ENCODE results near the gene POLR2L. TPM values are rescaled to one million over a fixed set of nuclear protein-coding genes. Genes with fewer than 3 reads are reported as not detected.
A peak's percentile ranks its signal among the peaks of the same experiment; 100 is the strongest.

Gene POLR2L
- total and polyA plus RNA-seq, 2 of the 13 experiments (the other 11 are each of a cell fraction or from before 2014, with no cell fraction given) = 104 to 114 TPM

DNA sequence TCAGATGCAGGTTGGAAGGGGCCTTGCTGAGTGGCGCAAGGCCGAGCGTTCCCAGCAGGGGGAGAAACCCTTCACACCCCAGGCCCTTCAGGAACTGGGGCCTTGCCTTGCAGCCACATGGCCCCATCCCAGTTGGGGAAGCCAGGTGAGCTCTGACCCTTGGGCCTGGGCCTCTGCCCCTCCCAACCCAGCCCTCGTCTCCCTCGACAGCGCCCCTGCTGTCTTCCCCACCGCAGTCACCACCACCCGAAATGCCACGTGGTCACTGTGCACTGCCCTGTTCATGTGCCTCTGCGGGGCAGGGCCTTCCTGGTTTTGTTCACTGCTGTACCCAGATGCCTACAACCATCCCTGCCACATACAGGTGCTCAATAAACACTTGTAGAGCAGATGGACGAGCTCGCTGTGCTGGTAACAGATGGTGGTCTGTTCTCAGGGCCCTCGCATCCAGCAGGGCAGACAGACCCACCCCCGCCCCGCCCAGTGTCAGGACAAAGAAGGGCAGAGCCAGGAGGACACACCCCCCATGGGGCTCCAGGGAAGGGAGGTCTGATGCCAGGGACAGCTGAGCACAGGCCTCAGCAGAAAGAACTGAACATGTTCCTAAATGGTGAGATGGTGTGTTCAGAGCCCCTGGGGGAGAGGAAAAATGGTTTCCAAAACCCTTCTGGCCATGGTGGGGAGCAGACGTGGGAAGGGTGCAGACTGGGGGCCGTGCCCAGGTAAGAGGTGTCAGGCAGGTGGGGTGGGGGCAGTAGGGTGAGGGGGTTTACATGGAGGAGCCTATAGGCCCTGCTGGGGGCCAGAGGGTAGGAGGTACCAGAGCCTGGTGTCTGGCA lies 3.7 kb downstream of the POLR2L start (continued):
- TF ChIP-seq, protein P1, sequence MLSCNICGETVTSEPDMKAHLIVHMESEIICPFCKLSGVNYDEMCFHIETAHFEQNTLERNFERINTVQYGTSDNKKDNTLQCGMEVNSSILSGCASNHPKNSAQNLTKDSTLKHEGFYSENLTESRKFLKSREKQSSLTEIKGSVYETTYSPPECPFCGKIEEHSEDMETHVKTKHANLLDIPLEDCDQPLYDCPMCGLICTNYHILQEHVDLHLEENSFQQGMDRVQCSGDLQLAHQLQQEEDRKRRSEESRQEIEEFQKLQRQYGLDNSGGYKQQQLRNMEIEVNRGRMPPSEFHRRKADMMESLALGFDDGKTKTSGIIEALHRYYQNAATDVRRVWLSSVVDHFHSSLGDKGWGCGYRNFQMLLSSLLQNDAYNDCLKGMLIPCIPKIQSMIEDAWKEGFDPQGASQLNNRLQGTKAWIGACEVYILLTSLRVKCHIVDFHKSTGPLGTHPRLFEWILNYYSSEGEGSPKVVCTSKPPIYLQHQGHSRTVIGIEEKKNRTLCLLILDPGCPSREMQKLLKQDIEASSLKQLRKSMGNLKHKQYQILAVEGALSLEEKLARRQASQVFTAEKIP (CRISPR knock-in tag; IDR thresholded peaks at IDR 0.05; ENCODE audit: borderline replicate concordance) = no peak
- TF ChIP-seq, protein P2, sequence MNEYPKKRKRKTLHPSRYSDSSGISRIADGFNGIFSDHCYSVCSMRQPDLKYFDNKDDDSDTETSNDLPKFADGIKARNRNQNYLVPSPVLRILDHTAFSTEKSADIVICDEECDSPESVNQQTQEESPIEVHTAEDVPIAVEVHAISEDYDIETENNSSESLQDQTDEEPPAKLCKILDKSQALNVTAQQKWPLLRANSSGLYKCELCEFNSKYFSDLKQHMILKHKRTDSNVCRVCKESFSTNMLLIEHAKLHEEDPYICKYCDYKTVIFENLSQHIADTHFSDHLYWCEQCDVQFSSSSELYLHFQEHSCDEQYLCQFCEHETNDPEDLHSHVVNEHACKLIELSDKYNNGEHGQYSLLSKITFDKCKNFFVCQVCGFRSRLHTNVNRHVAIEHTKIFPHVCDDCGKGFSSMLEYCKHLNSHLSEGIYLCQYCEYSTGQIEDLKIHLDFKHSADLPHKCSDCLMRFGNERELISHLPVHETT (CRISPR knock-in tag; conservative IDR thresholded peaks at IDR 0.05) = peak; percentile 65; the same call in 1 of the 2 replicates
- TF ChIP-seq, protein P3, sequence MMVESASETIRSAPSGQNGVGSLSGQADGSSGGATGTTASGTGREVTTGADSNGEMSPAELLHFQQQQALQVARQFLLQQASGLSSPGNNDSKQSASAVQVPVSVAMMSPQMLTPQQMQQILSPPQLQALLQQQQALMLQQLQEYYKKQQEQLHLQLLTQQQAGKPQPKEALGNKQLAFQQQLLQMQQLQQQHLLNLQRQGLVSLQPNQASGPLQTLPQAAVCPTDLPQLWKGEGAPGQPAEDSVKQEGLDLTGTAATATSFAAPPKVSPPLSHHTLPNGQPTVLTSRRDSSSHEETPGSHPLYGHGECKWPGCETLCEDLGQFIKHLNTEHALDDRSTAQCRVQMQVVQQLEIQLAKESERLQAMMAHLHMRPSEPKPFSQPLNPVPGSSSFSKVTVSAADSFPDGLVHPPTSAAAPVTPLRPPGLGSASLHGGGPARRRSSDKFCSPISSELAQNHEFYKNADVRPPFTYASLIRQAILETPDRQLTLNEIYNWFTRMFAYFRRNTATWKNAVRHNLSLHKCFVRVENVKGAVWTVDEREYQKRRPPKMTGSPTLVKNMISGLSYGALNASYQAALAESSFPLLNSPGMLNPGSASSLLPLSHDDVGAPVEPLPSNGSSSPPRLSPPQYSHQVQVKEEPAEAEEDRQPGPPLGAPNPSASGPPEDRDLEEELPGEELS (CRISPR knock-in tag; IDR thresholded peaks at IDR 0.05) = no peak
- TF ChIP-seq, protein P4, sequence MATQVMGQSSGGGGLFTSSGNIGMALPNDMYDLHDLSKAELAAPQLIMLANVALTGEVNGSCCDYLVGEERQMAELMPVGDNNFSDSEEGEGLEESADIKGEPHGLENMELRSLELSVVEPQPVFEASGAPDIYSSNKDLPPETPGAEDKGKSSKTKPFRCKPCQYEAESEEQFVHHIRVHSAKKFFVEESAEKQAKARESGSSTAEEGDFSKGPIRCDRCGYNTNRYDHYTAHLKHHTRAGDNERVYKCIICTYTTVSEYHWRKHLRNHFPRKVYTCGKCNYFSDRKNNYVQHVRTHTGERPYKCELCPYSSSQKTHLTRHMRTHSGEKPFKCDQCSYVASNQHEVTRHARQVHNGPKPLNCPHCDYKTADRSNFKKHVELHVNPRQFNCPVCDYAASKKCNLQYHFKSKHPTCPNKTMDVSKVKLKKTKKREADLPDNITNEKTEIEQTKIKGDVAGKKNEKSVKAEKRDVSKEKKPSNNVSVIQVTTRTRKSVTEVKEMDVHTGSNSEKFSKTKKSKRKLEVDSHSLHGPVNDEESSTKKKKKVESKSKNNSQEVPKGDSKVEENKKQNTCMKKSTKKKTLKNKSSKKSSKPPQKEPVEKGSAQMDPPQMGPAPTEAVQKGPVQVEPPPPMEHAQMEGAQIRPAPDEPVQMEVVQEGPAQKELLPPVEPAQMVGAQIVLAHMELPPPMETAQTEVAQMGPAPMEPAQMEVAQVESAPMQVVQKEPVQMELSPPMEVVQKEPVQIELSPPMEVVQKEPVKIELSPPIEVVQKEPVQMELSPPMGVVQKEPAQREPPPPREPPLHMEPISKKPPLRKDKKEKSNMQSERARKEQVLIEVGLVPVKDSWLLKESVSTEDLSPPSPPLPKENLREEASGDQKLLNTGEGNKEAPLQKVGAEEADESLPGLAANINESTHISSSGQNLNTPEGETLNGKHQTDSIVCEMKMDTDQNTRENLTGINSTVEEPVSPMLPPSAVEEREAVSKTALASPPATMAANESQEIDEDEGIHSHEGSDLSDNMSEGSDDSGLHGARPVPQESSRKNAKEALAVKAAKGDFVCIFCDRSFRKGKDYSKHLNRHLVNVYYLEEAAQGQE (IDR thresholded peaks at IDR 0.05; ENCODE audit: borderline replicate concordance in 1 of 2, low read depth in 1 of 2, low read length in 2 of 2) = 0 out of 4 replicates have a peak, but pooled peaks of 1 of the 2 experiments have one; percentile 16
- TF ChIP-seq, protein P5, sequence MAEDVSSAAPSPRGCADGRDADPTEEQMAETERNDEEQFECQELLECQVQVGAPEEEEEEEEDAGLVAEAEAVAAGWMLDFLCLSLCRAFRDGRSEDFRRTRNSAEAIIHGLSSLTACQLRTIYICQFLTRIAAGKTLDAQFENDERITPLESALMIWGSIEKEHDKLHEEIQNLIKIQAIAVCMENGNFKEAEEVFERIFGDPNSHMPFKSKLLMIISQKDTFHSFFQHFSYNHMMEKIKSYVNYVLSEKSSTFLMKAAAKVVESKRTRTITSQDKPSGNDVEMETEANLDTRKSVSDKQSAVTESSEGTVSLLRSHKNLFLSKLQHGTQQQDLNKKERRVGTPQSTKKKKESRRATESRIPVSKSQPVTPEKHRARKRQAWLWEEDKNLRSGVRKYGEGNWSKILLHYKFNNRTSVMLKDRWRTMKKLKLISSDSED (CRISPR knock-in tag; IDR thresholded peaks at IDR 0.05) = no peak
- TF ChIP-seq, protein P6, sequence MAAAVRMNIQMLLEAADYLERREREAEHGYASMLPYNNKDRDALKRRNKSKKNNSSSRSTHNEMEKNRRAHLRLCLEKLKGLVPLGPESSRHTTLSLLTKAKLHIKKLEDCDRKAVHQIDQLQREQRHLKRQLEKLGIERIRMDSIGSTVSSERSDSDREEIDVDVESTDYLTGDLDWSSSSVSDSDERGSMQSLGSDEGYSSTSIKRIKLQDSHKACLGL (CRISPR knock-in tag; IDR thresholded peaks at IDR 0.05) = peak; percentile 40; the same call in 1 of the 2 replicates
- TF ChIP-seq THYN1 (CRISPR knock-in tag; IDR thresholded peaks at IDR 0.05; ENCODE audit: borderline replicate concordance, low read depth) (no peak), ZNF383 (CRISPR knock-in tag; IDR thresholded peaks at IDR 0.05; ENCODE audit: borderline replicate concordance) (no peak), ISX (CRISPR knock-in tag; conservative IDR thresholded peaks at IDR 0.05) (no peak), ZNF501 (CRISPR knock-in tag; IDR thresholded peaks at IDR 0.05) (no peak), ZNF30 (CRISPR knock-in tag; IDR thresholded peaks at IDR 0.05) (no peak)
- TF ChIP-seq, protein P7, sequence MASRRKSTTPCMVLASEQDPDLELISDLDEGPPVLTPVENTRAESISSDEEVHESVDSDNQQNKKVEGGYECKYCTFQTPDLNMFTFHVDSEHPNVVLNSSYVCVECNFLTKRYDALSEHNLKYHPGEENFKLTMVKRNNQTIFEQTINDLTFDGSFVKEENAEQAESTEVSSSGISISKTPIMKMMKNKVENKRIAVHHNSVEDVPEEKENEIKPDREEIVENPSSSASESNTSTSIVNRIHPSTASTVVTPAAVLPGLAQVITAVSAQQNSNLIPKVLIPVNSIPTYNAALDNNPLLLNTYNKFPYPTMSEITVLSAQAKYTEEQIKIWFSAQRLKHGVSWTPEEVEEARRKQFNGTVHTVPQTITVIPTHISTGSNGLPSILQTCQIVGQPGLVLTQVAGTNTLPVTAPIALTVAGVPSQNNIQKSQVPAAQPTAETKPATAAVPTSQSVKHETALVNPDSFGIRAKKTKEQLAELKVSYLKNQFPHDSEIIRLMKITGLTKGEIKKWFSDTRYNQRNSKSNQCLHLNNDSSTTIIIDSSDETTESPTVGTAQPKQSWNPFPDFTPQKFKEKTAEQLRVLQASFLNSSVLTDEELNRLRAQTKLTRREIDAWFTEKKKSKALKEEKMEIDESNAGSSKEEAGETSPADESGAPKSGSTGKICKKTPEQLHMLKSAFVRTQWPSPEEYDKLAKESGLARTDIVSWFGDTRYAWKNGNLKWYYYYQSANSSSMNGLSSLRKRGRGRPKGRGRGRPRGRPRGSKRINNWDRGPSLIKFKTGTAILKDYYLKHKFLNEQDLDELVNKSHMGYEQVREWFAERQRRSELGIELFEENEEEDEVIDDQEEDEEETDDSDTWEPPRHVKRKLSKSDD (CRISPR knock-in tag; IDR thresholded peaks at IDR 0.05; ENCODE audit: low read depth) = peak; percentile 61; the same call in 1 of the 2 replicates
